HG03342 (cell line): ENCODE data around the gene PITPNM1.
"Not testable (repeated sequence)": the region's sequence is repeated elsewhere in the genome, so short reads cannot be mapped to it uniquely, and the experiment has no call there.

ENCODE experiments used
- ATAC-seq: cut with Tn5 transposase; IDR thresholded peaks from one replicate; pipeline ENCODE4 v1.9.1; 2021; ENCODE audit warnings: mild to moderate bottlenecking, moderate library complexity; ENCODE audit not compliant: unreplicated experiment

The PITPNM1 gene

GRCh38 chr11:67491276-67492068 is 13.7 kb downstream of the PITPNM1 start:
- no peak for ATAC-seq

GRCh38 chr11:67490727-67491065 is 14.5 kb downstream of the PITPNM1 start:
- no peak for ATAC-seq

GRCh38 chr11:67489885-67490726 is 15.1 kb downstream of the PITPNM1 start:
- ATAC-seq, result no peak

GRCh38 chr11:67489203-67489884 is 15.8 kb downstream of the PITPNM1 start:
- ATAC-seq, result no peak

- peak; percentile 32 for ATAC-seq
Measured at GRCh38 chr11:67486481-67487195, 18.5 kb downstream of the PITPNM1 start.

GRCh38 chr11:67485873-67486361 is 19.2 kb downstream of the PITPNM1 start:
- ATAC-seq, result not testable (repeated sequence)

GRCh38 chr11:67484847-67485311 is 20.3 kb downstream of the PITPNM1 start:
- ATAC-seq, result no peak

GRCh38 chr11:67483831-67484665 is 21.1 kb downstream of the PITPNM1 start:
- no peak for ATAC-seq

GRCh38 chr11:67482827-67483798 is 22.1 kb downstream of the PITPNM1 start, which contains the start of gene AIP:
Gene AIP (plus strand): TSS chr11:67483026. CDS start chr11:67483159, 133 bp downstream.
- peak; percentile 66 for ATAC-seq

GRCh38 chr11:67482275-67482826 is 22.8 kb downstream of the PITPNM1 start:
- ATAC-seq, result peak; percentile 1

GRCh38 chr11:67477344-67478050 is 27.7 kb downstream of the PITPNM1 start:
- ATAC-seq, result not testable (repeated sequence)

- not testable (repeated sequence) for ATAC-seq
Measured at GRCh38 chr11:67476692-67477091, 28.5 kb downstream of the PITPNM1 start.

- ATAC-seq, result no peak
Measured at GRCh38 chr11:67472882-67473281, 32.3 kb downstream of the PITPNM1 start.

- no peak for ATAC-seq
Measured at GRCh38 chr11:67470337-67471002, 34.7 kb downstream of the PITPNM1 start.

GRCh38 chr11:67469508-67469811 is 35.7 kb downstream of the PITPNM1 start:
- no peak for ATAC-seq

GRCh38 chr11:67468759-67469507 is 36.2 kb downstream of the PITPNM1 start, which contains the start of gene TMEM134:
Gene TMEM134 (minus strand): TSS chr11:67469251. CDS start chr11:67469192, 59 bp downstream.
- peak; percentile 54 for ATAC-seq
